HCT116 (cell line): ENCODE data around the gene SCARB1.

Experiments
- POLR2A ChIP-seq: IDR thresholded peaks from 2 replicates; pipeline ENCODE4 v1.7.0; 2011; ENCODE audit warnings: borderline replicate concordance; ENCODE audit not compliant: insufficient read depth, insufficient read length; ENCODE audit errors: extremely low read depth
- TCF7L2 ChIP-seq: IDR thresholded peaks from 2 replicates; pipeline ENCODE4 v1.7.0; 2011; ENCODE audit warnings: borderline replicate concordance, inconsistent platforms; ENCODE audit not compliant: insufficient read depth, insufficient read length; ENCODE audit errors: extremely low read depth

DNA sequence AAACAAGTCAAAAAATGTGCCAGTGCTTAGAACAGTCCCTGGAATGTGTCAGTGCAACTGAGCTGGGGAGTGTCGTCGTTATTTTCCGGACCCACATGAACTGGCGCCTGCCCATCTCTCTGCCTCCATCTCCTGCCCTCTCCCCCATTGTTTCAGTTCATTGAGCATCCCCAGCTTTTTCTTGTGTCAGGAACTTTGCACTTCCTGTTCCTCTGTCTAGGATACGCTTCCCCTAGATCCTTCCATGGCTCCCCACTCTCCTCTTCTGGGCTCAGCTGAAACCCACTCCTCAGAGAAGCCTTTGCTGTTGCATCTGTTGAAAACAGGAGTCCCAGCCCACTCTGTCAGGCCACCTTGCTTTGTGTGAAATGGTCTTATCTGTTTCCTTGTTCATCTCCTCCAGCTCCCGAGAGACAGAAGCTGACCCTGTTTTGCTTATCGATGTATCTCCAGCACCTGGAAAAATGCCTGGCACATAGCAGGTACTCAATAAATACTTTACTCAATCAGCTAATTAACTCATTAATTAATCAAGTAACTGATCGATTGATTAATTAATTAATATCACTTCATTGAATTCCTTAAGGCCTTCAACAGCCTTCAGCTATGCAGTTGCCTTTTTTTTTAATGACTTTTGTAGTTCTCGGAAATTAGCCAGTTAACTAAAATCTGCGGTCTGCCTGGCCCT is 2.7 kb upstream of the SCARB1 start:
- no peak for TF ChIP-seq TCF7L2
- no peak for TF ChIP-seq POLR2A
